Cerebellar cortex (tissue), 1 donor: ENCODE results near the gene PIAS2.
A peak's percentile ranks its signal among the peaks of the same experiment; 100 is the strongest.

Source experiments
- DNase-seq: peaks from one replicate; pipeline ENCODE4 v3.0.0-alpha.2; 2015; ENCODE audit warnings: low spot score

PIAS2 gene

DNA sequence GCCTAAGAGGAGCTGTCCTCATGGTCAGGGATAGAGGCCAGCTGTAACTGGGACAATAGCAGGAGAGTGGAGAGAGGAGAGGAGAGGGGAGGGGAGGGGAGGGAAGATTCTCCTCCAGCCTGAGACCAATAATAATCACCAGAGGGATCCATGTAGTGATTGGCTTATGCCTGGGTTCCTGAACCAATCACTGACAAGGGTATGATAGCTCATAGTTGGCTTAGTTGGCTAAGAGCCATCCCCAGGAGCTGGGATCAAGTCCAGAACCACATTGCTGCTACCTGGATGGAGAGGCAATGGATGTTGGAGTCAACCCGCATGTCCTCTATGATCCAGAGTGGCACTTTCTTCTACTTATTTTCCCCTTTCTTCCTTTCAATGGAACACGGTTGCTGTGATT lies 152.7 kb downstream of the PIAS2 start:
- DNase-seq: peak; percentile 70

- no peak for DNase-seq
Observed at GRCh38 chr18:46761059-46761769, 156.1 kb downstream of the PIAS2 start.

- DNase-seq: peak; percentile 62
Observed at GRCh38 chr18:46759890-46760289, 157.4 kb downstream of the PIAS2 start.

DNA sequence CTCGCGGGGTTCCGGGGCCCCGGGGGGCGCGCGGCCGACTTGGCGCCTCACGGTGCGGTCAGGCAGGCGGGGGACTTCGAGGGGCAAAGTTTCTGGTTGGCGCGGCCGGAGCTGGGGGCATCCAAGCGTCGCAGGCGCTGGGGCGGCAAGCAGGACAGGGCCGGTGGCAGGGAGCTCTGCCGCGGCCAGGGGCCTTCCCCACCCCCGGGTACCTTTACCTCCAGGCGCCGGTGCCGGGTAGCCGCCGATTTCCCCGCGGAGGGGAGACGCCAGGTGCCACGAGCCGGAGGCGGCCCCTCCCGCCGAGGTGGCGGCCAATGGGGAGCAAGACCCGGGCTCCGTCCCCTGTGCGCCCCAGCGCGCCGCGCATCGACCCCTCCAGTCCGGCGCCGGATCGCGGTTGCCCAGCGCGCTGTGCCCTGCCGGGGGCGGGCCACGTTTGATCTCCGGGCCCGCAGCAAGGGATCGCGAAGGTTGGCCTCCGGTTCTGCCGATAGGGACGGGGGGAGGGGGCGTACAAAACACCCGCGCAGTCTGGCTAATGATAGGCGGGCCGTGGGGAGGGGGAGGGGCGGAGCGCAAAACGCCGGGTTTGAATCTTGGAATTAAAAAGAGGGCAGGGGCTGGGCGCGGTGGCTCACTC lies 160.6 kb downstream of the PIAS2 start, which contains the start of gene ST8SIA5:
TSS of gene ST8SIA5 (minus strand) at position 495 of the 643 bp plus-strand sequence. CDS start 545 bp downstream, outside the sequence.
- DNase-seq: peak; percentile 47

GRCh38 chr18:46756025-46756558 lies 161.2 kb downstream of the PIAS2 start:
- DNase-seq: no peak

- peak; percentile 81 for DNase-seq
Observed at GRCh38 chr18:46755315-46756024, 161.8 kb downstream of the PIAS2 start.

DNA sequence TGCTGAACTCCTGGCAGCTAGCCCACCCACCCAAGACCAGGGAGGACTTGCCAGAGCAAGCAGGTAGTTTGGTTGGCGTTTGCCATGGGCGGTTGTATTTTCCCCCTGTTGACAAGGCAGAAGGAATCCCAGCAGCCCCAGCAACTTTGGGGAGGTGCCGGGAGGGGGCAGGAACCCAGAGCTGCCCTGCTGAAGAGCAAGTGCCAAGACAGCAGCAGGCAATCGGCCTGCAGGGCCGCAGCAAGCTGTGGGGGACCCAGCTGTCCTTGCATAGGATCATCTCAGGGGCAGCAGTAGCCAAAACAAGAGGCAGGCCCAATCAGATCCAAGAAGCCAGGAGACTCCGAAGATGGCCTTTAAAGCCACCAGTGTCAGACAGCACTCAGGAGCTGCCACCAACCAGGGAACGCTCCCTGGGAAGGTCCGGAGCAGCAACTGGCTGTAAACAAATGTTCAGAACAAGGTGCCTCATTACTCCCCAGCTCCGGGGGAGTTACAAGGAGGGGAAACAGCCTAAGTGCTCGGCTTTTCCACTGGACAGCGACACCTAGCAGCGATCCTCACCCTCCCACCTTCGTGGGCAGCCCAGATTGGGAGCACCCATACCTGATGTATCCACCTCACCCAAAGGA lies 162.5 kb downstream of the PIAS2 start:
- peak; percentile 94 for DNase-seq

DNA sequence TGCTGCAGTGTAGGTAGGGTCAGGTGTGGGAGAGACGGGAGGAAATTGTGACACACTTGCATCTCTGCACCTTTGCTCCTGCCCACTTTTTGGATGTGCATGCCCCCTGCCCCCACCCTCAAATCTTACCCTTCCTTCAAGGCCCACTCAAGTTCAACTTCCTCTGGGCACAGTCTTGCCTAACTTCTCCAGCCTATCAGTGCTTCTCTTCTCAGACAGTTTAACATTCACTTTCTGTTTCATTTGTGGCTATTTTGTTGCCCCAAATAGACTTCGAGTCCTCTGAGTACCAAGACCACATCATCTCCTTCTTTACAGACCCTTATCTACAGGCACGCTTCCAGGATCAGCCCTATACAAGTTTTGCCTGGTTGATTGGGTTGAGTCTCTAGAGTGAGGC lies 163.1 kb downstream of the PIAS2 start:
- no peak for DNase-seq
